ENCODE measurements around the gene SORCS3. TPM values are rescaled to one million over a fixed set of nuclear protein-coding genes. Genes with fewer than 3 reads are reported as not detected.

The SORCS3 gene
- total RNA-seq, 1 experiment from 2014 or later: 0.94 TPM

- no peaks in the 10 kb centered on the region for H3K4me1 Mint-ChIP-seq
- H3K27me3 Mint-ChIP-seq (ENCODE audit: low read depth): no peaks in the 10 kb centered on the region
- H3K27ac Mint-ChIP-seq: no peak overlapping the region
- H3K36me3 Mint-ChIP-seq: no peaks in the 10 kb centered on the region
- H3K4me3 Mint-ChIP-seq: no peak overlapping the region
- ATAC-seq (no peak), DNase-seq (ENCODE audit: low spot score) (no peak)
- TF ChIP-seq E2F5 (CRISPR knock-in tag; IDR thresholded peaks at IDR 0.05) (no peak), ZNF671 (CRISPR knock-in tag; IDR thresholded peaks at IDR 0.05) (no peak), MAX (CRISPR knock-in tag; IDR thresholded peaks at IDR 0.05) (no peak), ZNF219 (CRISPR knock-in tag; IDR thresholded peaks at IDR 0.05; ENCODE audit: borderline replicate concordance) (no peak), CREB1 (CRISPR knock-in tag; IDR thresholded peaks at IDR 0.05) (no peak), FOXJ3 (CRISPR knock-in tag; IDR thresholded peaks at IDR 0.05; ENCODE audit: borderline replicate concordance) (no peak), ZNF396 (CRISPR knock-in tag; IDR thresholded peaks at IDR 0.05; ENCODE audit: borderline replicate concordance) (no peak), USF2 (CRISPR knock-in tag; IDR thresholded peaks at IDR 0.05) (no peak), GTF2I (CRISPR knock-in tag; conservative IDR thresholded peaks at IDR 0.05) (no peak), SOX15 (CRISPR knock-in tag; IDR thresholded peaks at IDR 0.05) (no peak), EMX1 (CRISPR knock-in tag; IDR thresholded peaks at IDR 0.05) (no peak), MYBL2 (CRISPR knock-in tag; IDR thresholded peaks at IDR 0.05) (no peak)
- ChIA-PET CTCF (no interaction called here), POLR2A (no interaction called here)
- no peaks in the 10 kb centered on the region for H3K9me3 Mint-ChIP-seq
These were observed 628.6 kb downstream of the SORCS3 start for GRCh38 chr10:105269689-105270088.

GRCh38 chr10:105274556-105275070, 633.5 kb downstream of the SORCS3 start:
- no peak overlapping the region for H3K4me3 Mint-ChIP-seq
- no peaks in the 10 kb centered on the region for H3K9me3 Mint-ChIP-seq
- no peaks in the 10 kb centered on the region for H3K27me3 Mint-ChIP-seq (ENCODE audit: low read depth)
- TF ChIP-seq SOX15 (CRISPR knock-in tag; IDR thresholded peaks at IDR 0.05): no peak
- TF ChIP-seq ZNF121 (CRISPR knock-in tag; IDR thresholded peaks at IDR 0.05): no peak
- no peak for TF ChIP-seq GABPB1 (CRISPR knock-in tag; IDR thresholded peaks at IDR 0.05)
- ATAC-seq (no peak), DNase-seq (ENCODE audit: low spot score) (no peak)
- POLR2A ChIA-PET: no interaction called here
- H3K4me1 Mint-ChIP-seq: no peaks in the 10 kb centered on the region
- no peak overlapping the region for H3K27ac Mint-ChIP-seq
- CTCF ChIA-PET: no interaction called here
- H3K36me3 Mint-ChIP-seq: no peaks in the 10 kb centered on the region

GRCh38 chr10:105278439-105278838, 637.3 kb downstream of the SORCS3 start:
- Mint-ChIP-seq H3K9me3 (no peaks in the 10 kb centered on the region), H3K4me1 (no peaks in the 10 kb centered on the region), H3K27ac (no peak overlapping the region), H3K4me3 (no peak overlapping the region), H3K27me3 (ENCODE audit: low read depth) (no peaks in the 10 kb centered on the region), H3K36me3 (no peaks in the 10 kb centered on the region)
- TF ChIP-seq USF2 (CRISPR knock-in tag; IDR thresholded peaks at IDR 0.05): no peak
- DNase-seq (ENCODE audit: low spot score): no peak
- POLR2A ChIA-PET: no interaction called here
- ATAC-seq: no peak
- CTCF ChIA-PET: interaction anchor here (1.0 kb wide), 1 partner anchor 413 kb away, joined by 3 read pairs; no protein-coding TSS in a partner anchor

- ChIA-PET CTCF (interaction anchor here (1.0 kb wide), 1 partner anchor 412 kb away, joined by 3 read pairs; no protein-coding TSS in a partner anchor), POLR2A (no interaction called here)
- Mint-ChIP-seq H3K27ac (no peak overlapping the region), H3K36me3 (no peaks in the 10 kb centered on the region), H3K27me3 (ENCODE audit: low read depth) (no peaks in the 10 kb centered on the region), H3K4me1 (no peaks in the 10 kb centered on the region), H3K4me3 (no peak overlapping the region), H3K9me3 (no peaks in the 10 kb centered on the region)
- no peak for DNase-seq (ENCODE audit: low spot score)
- TF ChIP-seq ZNF138 (CRISPR knock-in tag; conservative IDR thresholded peaks at IDR 0.05) (no peak), NR3C1 (CRISPR knock-in tag; conservative IDR thresholded peaks at IDR 0.05; ENCODE audit: low read depth) (no peak)
- no peak for ATAC-seq
These were observed 638.0 kb downstream of the SORCS3 start for GRCh38 chr10:105279101-105279500.

All from WTC11 (cell line).